HEK293 (cell line): ENCODE measurements around the gene ADM5.
A peak's percentile ranks its signal among the peaks of the same experiment; 100 is the strongest.

ENCODE experiments used
- CTCF ChIA-PET: fragments of 350-600 bp; formaldehyde crosslinking; extraction: SDS; loops from one replicate; lab custom pipeline; 2021; ENCODE audit warnings: antibody characterized with exemption; lab: Yijun Ruan, JAX
- POLR2A ChIA-PET: fragments of 300-600 bp; formaldehyde crosslinking; extraction: SDS; loops from one replicate; lab custom pipeline; 2020; ENCODE audit warnings: antibody characterized with exemption, inconsistent platforms; lab: Yijun Ruan, JAX
- H3K27ac ChIP-seq: fragments of 200-500 bp; sonication (Bioruptor generic); 2 replicates; pipeline ENCODE4 v1.5.1; 2014; ENCODE audit warnings: low read depth, low read length, control low read depth, inconsistent platforms; ENCODE audit errors: extremely low read depth
- H3K36me3 ChIP-seq, 2 experiments: fragments of 200-500 bp in 1 of 2; sonication (Bioruptor generic) in 1 of 2; 1 replicate in 1 of 2; 2 replicates in 1 of 2; pipeline ENCODE4 v1.5.1; 2014 to 2017; ENCODE audit warnings: inconsistent platforms in 2 of 2, low read length in 2 of 2; ENCODE audit not compliant: control insufficient read depth in 2 of 2, insufficient read depth in 1 of 2
- H3K4me1 ChIP-seq: fragments of 200-500 bp; sonication (Bioruptor generic); 2 replicates; pipeline ENCODE4 v1.5.1; 2014; ENCODE audit warnings: mild to moderate bottlenecking, low read length, inconsistent platforms; ENCODE audit not compliant: control insufficient read depth, insufficient read depth
- H3K4me3 ChIP-seq: 2 replicates; pipeline ENCODE4 v1.5.1; 2011; ENCODE audit warnings: low read depth, mild to moderate bottlenecking, control low read depth, low read length, moderate library complexity
- H3K9me3 ChIP-seq: fragments of 200-500 bp; sonication (Bioruptor generic); 2 replicates; pipeline ENCODE4 v1.5.1; 2014; ENCODE audit warnings: low read depth, low read length, inconsistent platforms; ENCODE audit not compliant: control insufficient read depth, insufficient read depth
- GLIS1 ChIP-seq: fragments of 450-650 bp; formaldehyde crosslinking; IDR thresholded peaks from 2 replicates; pipeline ENCODE4 v1.5.1; 2016; ENCODE audit warnings: missing biosample characterization, missing genetic modification characterization
- KLF1 ChIP-seq: fragments of 450-650 bp; formaldehyde crosslinking; IDR thresholded peaks from 2 replicates; pipeline ENCODE4 v1.5.1; 2016; ENCODE audit warnings: missing biosample characterization, missing genetic modification characterization
- SALL2 ChIP-seq: fragments of 450-650 bp; formaldehyde crosslinking; IDR thresholded peaks from 2 replicates; pipeline ENCODE4 v1.5.0; 2017; ENCODE audit warnings: missing biosample characterization, mild to moderate bottlenecking, missing genetic modification characterization, borderline replicate concordance
- ZNF169 ChIP-seq: fragments of 450-650 bp; formaldehyde crosslinking; IDR thresholded peaks from 2 replicates; pipeline ENCODE4 v1.5.1; 2016; ENCODE audit warnings: missing biosample characterization, missing genetic modification characterization
- ZNF175 ChIP-seq: fragments of 450-650 bp; formaldehyde crosslinking; IDR thresholded peaks from 2 replicates; pipeline ENCODE4 v1.5.1; 2016; ENCODE audit warnings: missing biosample characterization, missing genetic modification characterization
- ZNF223 ChIP-seq: fragments of 450-650 bp; formaldehyde crosslinking; IDR thresholded peaks from 2 replicates; pipeline ENCODE4 v1.5.1; 2016; ENCODE audit warnings: missing biosample characterization, missing genetic modification characterization
- ZNF266 ChIP-seq: fragments of 450-650 bp; formaldehyde crosslinking; IDR thresholded peaks from 2 replicates; pipeline ENCODE4 v1.5.1; 2016; ENCODE audit warnings: missing biosample characterization, missing genetic modification characterization, low read depth
- ZNF335 ChIP-seq: fragments of 450-650 bp; formaldehyde crosslinking; conservative IDR thresholded peaks from 2 replicates; pipeline ENCODE4 v1.5.1; 2016; ENCODE audit warnings: missing biosample characterization, missing genetic modification characterization
- ZNF391 ChIP-seq: fragments of 450-650 bp; formaldehyde crosslinking; IDR thresholded peaks from 2 replicates; pipeline ENCODE4 v1.5.1; 2016; ENCODE audit warnings: low read depth, missing biosample characterization, missing genetic modification characterization, borderline replicate concordance
- ZNF426 ChIP-seq: fragments of 450-650 bp; formaldehyde crosslinking; IDR thresholded peaks from 2 replicates; pipeline ENCODE4 v1.5.1; 2017; ENCODE audit warnings: missing biosample characterization, missing genetic modification characterization, mild to moderate bottlenecking, inconsistent platforms, moderate library complexity
- ZNF433 ChIP-seq: fragments of 450-650 bp; formaldehyde crosslinking; IDR thresholded peaks from 2 replicates; pipeline ENCODE4 v1.5.1; 2016; ENCODE audit warnings: missing biosample characterization, missing genetic modification characterization, low read depth
- ZNF514 ChIP-seq: fragments of 450-650 bp; formaldehyde crosslinking; IDR thresholded peaks from 2 replicates; pipeline ENCODE4 v1.5.1; 2016; ENCODE audit warnings: missing biosample characterization, missing genetic modification characterization
- ZNF621 ChIP-seq: fragments of 450-650 bp; formaldehyde crosslinking; IDR thresholded peaks from 2 replicates; pipeline ENCODE4 v1.5.1; 2017; ENCODE audit warnings: missing biosample characterization, missing genetic modification characterization
- ZNF629 ChIP-seq: fragments of 450-650 bp; formaldehyde crosslinking; IDR thresholded peaks from 2 replicates; pipeline ENCODE4 v1.5.1; 2017; ENCODE audit warnings: missing biosample characterization, missing genetic modification characterization
- ZNF707 ChIP-seq: fragments of 450-650 bp; formaldehyde crosslinking; IDR thresholded peaks from 2 replicates; pipeline ENCODE4 v1.5.1; 2016; ENCODE audit warnings: missing biosample characterization, missing genetic modification characterization
- ZNF747 ChIP-seq: fragments of 450-650 bp; formaldehyde crosslinking; IDR thresholded peaks from 2 replicates; pipeline ENCODE4 v1.5.1; 2016; ENCODE audit warnings: missing biosample characterization, missing genetic modification characterization
- ZNF76 ChIP-seq: fragments of 450-650 bp; formaldehyde crosslinking; IDR thresholded peaks from 2 replicates; pipeline ENCODE4; 2016; ENCODE audit warnings: low read depth, missing biosample characterization, missing genetic modification characterization, borderline replicate concordance
- ZNF792 ChIP-seq: fragments of 450-650 bp; formaldehyde crosslinking; IDR thresholded peaks from 2 replicates; pipeline ENCODE4 v1.5.1; 2016; ENCODE audit warnings: missing biosample characterization, missing genetic modification characterization
- ZSCAN16 ChIP-seq: fragments of 450-650 bp; formaldehyde crosslinking; IDR thresholded peaks from 2 replicates; pipeline ENCODE4 v1.5.1; 2016; ENCODE audit warnings: missing biosample characterization, missing genetic modification characterization
- TF ChIP-seq, protein P1 (sequence below): fragments of 450-650 bp; formaldehyde crosslinking; IDR thresholded peaks from 2 replicates; pipeline ENCODE4 v1.5.1; 2016; ENCODE audit warnings: missing biosample characterization, missing genetic modification characterization, borderline replicate concordance
- TF ChIP-seq, protein P2 (sequence below): fragments of 450-650 bp; formaldehyde crosslinking; IDR thresholded peaks from 2 replicates; pipeline ENCODE4 v1.5.1; 2016; ENCODE audit warnings: missing biosample characterization, missing genetic modification characterization
- TF ChIP-seq, protein P3 (sequence below): fragments of 450-650 bp; formaldehyde crosslinking; conservative IDR thresholded peaks from 2 replicates; pipeline ENCODE4 v1.5.1; 2016; ENCODE audit warnings: low read depth, missing biosample characterization, missing genetic modification characterization
- TF ChIP-seq, protein P4 (sequence below): fragments of 450-650 bp; formaldehyde crosslinking; IDR thresholded peaks from 2 replicates; pipeline ENCODE4 v1.5.1; 2016; ENCODE audit warnings: missing biosample characterization, missing genetic modification characterization

The ADM5 gene

DNA sequence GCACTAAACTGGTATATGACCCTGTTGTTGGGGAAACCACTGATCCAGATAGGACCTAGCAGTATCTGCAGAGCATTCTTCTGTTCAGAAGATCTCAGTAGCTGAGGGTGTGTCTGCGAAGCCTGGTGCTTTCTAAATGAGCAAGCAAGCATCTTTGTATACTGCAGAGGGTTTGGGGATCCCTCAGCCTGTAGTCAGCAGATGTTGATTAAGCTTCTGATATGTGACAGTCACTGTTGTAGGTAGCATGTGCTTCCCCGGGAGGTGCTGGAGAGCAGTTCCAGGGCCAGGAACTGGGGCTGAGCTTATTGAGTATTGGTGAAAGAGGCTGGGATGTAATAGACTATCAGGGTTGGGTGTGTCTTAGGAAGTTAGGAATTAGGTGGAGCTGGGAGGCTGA, 45.9 kb upstream of the ADM5 start:
- CTCF ChIA-PET, result interaction anchor here (0.6 to 6.5 kb wide), 6 partner anchors 11 to 1325 kb away, joined by 3 to 59 read pairs (median 4); partner anchors contain the start of gene PRR12

DNA sequence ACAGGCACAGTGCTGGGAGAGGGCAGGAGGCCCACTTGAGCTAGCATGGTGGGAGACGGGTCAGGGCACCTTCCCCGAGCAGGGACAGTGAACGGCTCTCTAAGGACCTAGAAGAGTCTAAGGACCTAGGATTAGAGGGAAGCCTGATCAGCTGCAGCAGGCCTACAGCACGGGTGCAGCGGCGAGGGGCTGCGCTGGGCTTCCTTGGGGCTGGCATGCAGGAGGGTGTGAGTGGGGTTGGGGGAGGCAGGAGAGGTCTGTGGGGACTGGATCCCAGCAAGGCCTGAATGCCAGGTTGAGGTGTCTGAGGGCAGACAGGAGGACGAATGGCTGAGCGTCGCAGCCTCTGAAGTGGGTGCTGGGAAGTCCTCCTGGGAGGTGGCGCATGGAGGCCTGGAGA, 43.8 kb upstream of the ADM5 start:
- Histone ChIP-seq H3K4me1 (peaks cover 14% of the 10 kb centered on the region), H3K36me3 (peaks cover 37 to 64% of the 10 kb centered on the region in 2 experiments), H3K9me3 (no peaks in the 10 kb centered on the region), H3K4me3 (no peak overlapping the region), H3K27ac (peak overlapping the region; percentile 7; the same call in 1 of the 2 replicates)
- POLR2A ChIA-PET, result interaction anchor here (0.6 to 1.4 kb wide), 4 partner anchors 10 to 124 kb away, joined by 3 to 11 read pairs (median 5); partner anchors contain the start of genes BCL2L12, IRF3 and PRMT1
- CTCF ChIA-PET, result interaction anchor here (6.5 kb wide), 1 partner anchor 27 kb away, joined by 59 read pairs; no protein-coding TSS in a partner anchor
- TF ChIP-seq ZNF707 (tag by site-specific recombination), result no peak
- TF ChIP-seq SALL2, result no peak
- TF ChIP-seq ZNF76 (tag by site-specific recombination), result no peak
- no peak for TF ChIP-seq ZNF514
- no peak for TF ChIP-seq ZNF391 (tag by site-specific recombination)
- TF ChIP-seq ZNF433 (tag by site-specific recombination), result no peak
- TF ChIP-seq ZNF629, result no peak
- TF ChIP-seq, protein P1, sequence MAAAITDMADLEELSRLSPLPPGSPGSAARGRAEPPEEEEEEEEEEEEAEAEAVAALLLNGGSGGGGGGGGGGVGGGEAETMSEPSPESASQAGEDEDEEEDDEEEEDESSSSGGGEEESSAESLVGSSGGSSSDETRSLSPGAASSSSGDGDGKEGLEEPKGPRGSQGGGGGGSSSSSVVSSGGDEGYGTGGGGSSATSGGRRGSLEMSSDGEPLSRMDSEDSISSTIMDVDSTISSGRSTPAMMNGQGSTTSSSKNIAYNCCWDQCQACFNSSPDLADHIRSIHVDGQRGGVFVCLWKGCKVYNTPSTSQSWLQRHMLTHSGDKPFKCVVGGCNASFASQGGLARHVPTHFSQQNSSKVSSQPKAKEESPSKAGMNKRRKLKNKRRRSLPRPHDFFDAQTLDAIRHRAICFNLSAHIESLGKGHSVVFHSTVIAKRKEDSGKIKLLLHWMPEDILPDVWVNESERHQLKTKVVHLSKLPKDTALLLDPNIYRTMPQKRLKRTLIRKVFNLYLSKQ (tag by site-specific recombination), result no peak
- TF ChIP-seq ZNF223 (tag by site-specific recombination), result no peak
- TF ChIP-seq ZSCAN16 (tag by site-specific recombination), result no peak
- TF ChIP-seq ZNF169 (tag by site-specific recombination), result no peak
- no peak for TF ChIP-seq ZNF792 (tag by site-specific recombination)
- no peak for TF ChIP-seq GLIS1 (tag by site-specific recombination)

More for the DNA sequence above, 45.9 kb upstream of the ADM5 start:
- POLR2A ChIA-PET, result interaction anchor here (1.0 to 2.7 kb wide), 4 partner anchors 14 to 33 kb away, joined by 3 to 9 read pairs (median 4); no protein-coding TSS in a partner anchor
- TF ChIP-seq ZNF335 (tag by site-specific recombination) (no peak), ZNF175 (tag by site-specific recombination) (no peak), KLF1 (peak; percentile 7; the same call in 1 of the 2 replicates), ZNF426 (no peak)
- TF ChIP-seq, protein P2, sequence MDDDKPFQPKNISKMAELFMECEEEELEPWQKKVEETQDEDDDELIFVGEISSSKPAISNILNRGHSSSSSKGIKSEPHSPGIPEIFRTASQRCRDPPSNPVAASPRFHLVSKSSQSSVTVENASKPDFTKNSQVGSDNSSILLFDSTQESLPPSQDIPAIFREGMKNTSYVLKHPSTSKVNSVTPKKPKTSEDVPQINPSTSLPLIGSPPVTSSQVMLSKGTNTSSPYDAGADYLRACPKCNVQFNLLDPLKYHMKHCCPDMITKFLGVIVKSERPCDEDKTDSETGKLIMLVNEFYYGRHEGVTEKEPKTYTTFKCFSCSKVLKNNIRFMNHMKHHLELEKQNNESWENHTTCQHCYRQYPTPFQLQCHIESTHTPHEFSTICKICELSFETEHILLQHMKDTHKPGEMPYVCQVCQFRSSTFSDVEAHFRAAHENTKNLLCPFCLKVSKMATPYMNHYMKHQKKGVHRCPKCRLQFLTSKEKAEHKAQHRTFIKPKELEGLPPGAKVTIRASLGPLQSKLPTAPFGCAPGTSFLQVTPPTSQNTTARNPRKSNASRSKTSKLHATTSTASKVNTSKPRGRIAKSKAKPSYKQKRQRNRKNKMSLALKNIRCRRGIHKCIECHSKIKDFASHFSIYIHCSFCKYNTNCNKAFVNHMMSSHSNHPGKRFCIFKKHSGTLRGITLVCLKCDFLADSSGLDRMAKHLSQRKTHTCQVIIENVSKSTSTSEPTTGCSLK, result no peak
- Histone ChIP-seq H3K4me3 (no peak overlapping the region), H3K4me1 (peaks cover 22% of the 10 kb centered on the region), H3K9me3 (no peaks in the 10 kb centered on the region), H3K36me3 (peaks cover 19 to 46% of the 10 kb centered on the region in 2 experiments), H3K27ac (no peak overlapping the region)

DNA sequence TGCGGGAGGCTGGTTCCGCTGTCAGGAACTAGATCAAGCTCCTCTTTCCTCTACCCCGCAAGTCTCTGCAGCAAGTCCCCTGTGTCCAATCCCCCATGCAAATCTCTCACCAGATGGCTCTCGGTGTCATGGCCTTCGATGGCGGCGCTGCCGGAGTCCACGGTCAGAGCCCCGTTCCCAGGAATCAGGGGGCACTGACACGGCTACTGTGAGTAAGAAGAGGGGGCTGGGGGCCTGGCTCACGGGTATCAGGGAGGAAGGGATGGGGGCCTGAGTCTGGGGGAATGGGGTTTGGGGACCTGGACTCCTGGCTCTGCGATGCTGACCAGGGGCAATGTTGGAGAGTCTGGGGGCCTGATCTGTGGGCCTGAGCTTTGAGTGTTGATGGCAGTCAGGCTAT, 43.4 kb upstream of the ADM5 start:
- peaks cover 37 to 66% of the 10 kb centered on the region in 2 experiments for H3K36me3 ChIP-seq
- H3K9me3 ChIP-seq, result no peaks in the 10 kb centered on the region
- ChIA-PET CTCF (no interaction called here), POLR2A (interaction anchor here (0.6 to 1.4 kb wide), 4 partner anchors 10 to 125 kb away, joined by 3 to 11 read pairs (median 5); partner anchors contain the start of genes BCL2L12, IRF3 and PRMT1)
- no peak overlapping the region for H3K27ac ChIP-seq
- TF ChIP-seq, protein P3, sequence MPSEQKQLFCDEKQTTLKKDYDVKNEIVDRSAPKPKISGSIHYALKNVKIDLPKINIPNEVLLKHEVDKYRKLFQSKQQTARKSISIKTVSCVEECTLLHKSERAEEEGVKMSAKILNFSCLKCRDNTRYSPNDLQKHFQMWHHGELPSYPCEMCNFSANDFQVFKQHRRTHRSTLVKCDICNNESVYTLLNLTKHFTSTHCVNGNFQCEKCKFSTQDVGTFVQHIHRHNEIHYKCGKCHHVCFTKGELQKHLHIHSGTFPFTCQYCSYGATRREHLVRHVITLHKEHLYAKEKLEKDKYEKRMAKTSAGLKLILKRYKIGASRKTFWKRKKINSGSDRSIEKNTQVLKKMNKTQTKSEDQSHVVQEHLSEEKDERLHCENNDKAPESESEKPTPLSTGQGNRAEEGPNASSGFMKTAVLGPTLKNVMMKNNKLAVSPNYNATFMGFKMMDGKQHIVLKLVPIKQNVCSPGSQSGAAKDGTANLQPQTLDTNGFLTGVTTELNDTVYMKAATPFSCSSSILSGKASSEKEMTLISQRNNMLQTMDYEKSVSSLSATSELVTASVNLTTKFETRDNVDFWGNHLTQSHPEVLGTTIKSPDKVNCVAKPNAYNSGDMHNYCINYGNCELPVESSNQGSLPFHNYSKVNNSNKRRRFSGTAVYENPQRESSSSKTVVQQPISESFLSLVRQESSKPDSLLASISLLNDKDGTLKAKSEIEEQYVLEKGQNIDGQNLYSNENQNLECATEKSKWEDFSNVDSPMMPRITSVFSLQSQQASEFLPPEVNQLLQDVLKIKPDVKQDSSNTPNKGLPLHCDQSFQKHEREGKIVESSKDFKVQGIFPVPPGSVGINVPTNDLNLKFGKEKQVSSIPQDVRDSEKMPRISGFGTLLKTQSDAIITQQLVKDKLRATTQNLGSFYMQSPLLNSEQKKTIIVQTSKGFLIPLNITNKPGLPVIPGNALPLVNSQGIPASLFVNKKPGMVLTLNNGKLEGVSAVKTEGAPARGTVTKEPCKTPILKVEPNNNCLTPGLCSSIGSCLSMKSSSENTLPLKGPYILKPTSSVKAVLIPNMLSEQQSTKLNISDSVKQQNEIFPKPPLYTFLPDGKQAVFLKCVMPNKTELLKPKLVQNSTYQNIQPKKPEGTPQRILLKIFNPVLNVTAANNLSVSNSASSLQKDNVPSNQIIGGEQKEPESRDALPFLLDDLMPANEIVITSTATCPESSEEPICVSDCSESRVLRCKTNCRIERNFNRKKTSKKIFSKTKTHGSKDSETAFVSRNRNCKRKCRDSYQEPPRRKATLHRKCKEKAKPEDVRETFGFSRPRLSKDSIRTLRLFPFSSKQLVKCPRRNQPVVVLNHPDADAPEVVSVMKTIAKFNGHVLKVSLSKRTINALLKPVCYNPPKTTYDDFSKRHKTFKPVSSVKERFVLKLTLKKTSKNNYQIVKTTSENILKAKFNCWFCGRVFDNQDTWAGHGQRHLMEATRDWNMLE (tag by site-specific recombination), result no peak
- TF ChIP-seq ZNF621 (tag by site-specific recombination) (no peak), ZNF747 (tag by site-specific recombination) (no peak), ZNF266 (tag by site-specific recombination) (no peak)
- TF ChIP-seq, protein P4, sequence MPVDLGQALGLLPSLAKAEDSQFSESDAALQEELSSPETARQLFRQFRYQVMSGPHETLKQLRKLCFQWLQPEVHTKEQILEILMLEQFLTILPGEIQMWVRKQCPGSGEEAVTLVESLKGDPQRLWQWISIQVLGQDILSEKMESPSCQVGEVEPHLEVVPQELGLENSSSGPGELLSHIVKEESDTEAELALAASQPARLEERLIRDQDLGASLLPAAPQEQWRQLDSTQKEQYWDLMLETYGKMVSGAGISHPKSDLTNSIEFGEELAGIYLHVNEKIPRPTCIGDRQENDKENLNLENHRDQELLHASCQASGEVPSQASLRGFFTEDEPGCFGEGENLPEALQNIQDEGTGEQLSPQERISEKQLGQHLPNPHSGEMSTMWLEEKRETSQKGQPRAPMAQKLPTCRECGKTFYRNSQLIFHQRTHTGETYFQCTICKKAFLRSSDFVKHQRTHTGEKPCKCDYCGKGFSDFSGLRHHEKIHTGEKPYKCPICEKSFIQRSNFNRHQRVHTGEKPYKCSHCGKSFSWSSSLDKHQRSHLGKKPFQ (tag by site-specific recombination), result no peak
- no peak overlapping the region for H3K4me3 ChIP-seq
- peaks cover 10% of the 10 kb centered on the region for H3K4me1 ChIP-seq
